ENCODE data around the gene CCT7.

CCT7 gene

GRCh38 chr2:73266061-73266901 lies 32.2 kb downstream of the CCT7 start:
- no peak for DNase-seq (ENCODE audit: low read depth in 1 of 2, low spot score in 1 of 2)

DNA sequence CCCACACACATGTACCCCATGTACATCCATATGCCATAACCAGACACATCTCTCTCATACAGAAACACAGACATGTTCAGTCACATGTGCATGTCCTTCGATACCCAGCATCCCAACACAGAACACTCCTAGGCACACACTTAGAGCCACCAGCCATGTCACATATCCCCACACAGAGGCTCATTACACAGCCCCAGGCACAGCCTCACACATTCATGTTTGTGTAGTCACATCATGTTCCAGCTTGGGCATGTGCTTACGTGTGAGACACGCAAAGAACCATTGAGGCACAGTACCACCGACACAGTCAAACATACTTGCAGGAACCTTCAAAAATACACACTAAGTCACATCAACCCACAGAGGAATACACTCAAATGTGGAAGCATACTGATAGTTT lies 32.9 kb downstream of the CCT7 start:
- DNase-seq (ENCODE audit: low read depth in 1 of 2, low spot score in 1 of 2): no peak

- DNase-seq (ENCODE audit: low read depth in 1 of 2, low spot score in 1 of 2): no peak
These were observed 34.3 kb downstream of the CCT7 start for GRCh38 chr2:73268366-73268829.

GRCh38 chr2:73268830-73269685 lies 35.0 kb downstream of the CCT7 start:
- peak; percentile 51 to 57 for DNase-seq (ENCODE audit: low read depth in 1 of 2, low spot score in 1 of 2)

DNA sequence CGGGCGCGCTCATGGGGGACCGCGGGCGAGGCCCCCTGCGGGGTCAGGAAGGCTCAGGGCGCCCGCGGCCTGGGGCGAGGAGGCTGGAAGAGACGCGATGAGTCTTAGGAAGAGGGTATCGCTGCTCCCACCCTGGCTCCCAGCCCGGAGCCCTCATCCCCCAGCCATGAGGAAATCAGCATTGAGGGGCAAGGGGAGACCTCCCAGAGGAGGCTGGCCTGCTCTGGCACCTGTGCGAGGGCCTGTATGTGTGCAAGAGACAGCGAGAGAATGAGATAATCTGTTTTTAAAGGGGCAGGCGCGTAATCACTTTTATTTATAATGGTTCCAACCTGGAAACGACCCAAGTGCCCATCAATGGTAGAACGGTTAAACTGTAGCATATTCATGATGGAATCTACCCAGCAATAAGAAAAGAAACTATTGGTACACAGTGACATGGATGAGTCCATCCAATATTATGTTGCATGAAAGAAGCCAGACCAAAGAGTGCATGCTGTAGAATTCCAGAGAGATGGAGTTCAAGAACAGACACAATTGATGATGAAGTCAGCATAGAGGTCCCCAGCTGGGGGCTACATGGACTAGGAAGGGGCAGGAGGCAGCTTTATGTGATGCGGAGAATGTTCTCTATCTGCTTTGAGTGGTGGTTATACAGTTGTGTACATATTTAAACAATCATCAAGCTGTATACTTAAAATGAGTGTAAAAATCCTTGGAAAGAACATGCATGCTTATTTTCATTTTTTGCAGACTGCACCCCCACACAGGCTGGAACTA lies 35.8 kb downstream of the CCT7 start:
- no peak for DNase-seq (ENCODE audit: low read depth in 1 of 2, low spot score in 1 of 2)

GRCh38 chr2:73272270-73272669 lies 38.2 kb downstream of the CCT7 start:
- no peak for DNase-seq (ENCODE audit: low read depth in 1 of 2, low spot score in 1 of 2)

GRCh38 chr2:73279852-73280251 lies 45.7 kb downstream of the CCT7 start:
- DNase-seq (ENCODE audit: low read depth in 1 of 2, low spot score in 1 of 2): no peak

DNA sequence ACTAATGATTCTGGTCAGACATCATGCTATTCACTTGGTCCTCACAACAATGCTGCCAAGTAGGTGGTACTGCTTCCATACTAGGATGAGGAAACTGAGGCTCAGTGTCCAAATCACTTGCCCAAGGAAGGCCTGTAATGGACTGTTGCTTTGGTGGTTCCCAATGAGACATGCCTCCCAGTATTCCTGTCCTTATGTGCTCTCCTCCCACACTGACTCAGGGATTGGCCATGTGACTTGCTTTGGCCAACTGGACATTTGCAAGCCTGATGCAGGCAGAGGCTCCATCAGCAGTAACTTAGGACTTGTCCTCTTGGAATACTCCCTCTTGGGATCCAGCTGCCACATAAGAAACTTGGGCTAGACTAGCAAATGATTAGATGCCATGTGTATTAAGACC lies 47.1 kb downstream of the CCT7 start:
- no peak for DNase-seq (ENCODE audit: low read depth in 1 of 2, low spot score in 1 of 2)

- no peak for DNase-seq (ENCODE audit: low read depth in 1 of 2, low spot score in 1 of 2)
These were observed 48.9 kb downstream of the CCT7 start for GRCh38 chr2:73282924-73283544.

- DNase-seq (ENCODE audit: low read depth in 1 of 2, low spot score in 1 of 2): no peak
These were observed 49.6 kb downstream of the CCT7 start for GRCh38 chr2:73283545-73284295.

GRCh38 chr2:73284296-73285158 lies 50.4 kb downstream of the CCT7 start, which contains the start of gene FBXO41:
TSS of gene FBXO41 (minus strand) at chr2:73284478. CDS start at chr2:73269630, 14,848 bp downstream.
- peak in 1 of 2 donors; percentile 63 for DNase-seq (ENCODE audit: low read depth in 1 of 2, low spot score in 1 of 2)

GRCh38 chr2:73285159-73285739 lies 51.1 kb downstream of the CCT7 start:
- DNase-seq (ENCODE audit: low read depth in 1 of 2, low spot score in 1 of 2): no peak

DNA sequence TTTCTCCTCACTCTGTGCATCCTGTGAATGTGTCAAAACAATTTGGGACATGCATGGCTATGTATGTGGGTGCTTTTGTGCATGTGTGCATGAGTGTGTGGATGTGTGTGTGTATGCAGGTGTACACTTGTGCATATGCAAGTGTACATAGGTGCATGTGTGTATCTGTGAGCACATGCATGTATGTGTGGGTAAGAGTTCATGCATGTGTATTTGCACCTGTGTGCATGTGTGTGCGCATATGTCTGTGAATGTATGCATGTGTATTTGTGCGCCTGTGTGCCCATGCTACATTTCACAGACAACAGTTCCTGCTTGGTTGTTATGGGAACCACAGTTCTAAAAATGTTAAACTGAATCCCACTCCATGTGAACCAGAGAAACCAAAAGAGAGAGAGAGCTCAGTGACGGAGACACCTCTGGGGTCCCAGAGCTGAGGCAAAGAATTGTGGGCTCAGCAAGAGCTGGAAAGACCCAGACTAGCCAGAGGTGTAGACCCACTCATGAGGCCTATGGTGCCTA lies 52.1 kb downstream of the CCT7 start:
- no peak for DNase-seq (ENCODE audit: low read depth in 1 of 2, low spot score in 1 of 2)

DNA sequence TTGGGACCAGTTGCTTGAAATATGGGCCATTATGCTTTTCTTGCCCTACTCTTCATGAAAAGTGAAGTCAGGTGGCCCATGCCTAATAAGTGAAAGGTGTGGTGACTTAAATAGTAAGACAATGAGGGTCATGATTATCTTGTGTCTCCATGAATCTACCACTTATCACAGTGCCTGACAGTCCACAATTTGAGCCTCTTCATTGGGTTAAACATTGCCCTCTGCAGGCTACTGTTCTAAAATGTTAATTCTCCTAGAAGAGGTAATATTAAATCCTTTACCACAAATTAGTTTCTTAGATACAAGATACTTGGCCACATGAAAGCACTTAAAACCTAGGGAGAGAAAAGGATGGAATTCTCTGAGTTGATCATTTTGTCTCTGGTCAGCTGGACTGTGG lies 55.2 kb downstream of the CCT7 start:
- no peak for DNase-seq (ENCODE audit: low read depth in 1 of 2, low spot score in 1 of 2)

DNA sequence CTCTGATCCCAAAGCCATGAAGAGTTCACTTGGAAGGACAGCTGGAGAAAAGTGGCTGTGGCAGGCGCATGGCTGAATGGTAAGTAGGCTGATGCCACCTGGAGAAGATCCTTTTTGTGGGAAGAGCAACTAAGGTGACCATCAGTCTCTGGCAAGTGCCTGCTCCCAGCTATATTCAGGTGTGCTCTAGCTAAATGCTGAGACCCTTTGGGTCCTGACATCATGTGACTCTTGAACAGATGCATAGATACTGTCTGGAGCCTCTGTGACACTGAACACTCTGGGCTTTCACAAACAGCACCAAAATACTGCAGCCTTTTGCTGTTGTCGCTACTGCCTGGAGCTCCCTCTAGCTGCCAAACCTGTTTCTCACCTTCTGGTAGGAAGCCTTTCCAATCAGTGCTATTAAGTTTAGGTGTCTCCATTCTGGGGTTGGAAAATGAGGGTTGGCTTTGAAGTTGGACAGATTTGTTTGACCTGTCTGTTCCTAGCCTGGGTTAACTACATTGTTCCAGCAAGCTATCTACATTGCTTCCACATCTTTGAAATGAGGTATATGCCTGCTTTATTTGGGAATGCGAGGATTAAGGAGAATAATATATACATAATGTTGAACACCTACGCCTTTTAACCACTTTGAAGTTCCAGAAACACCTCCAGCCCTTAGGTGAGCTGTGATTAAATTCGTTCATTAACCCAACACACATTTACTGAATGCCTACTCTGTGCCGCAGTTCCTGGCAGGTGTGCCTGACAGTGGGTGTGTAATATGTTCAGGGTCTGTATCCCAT lies 56.1 kb downstream of the CCT7 start:
- no peak for DNase-seq (ENCODE audit: low read depth in 1 of 2, low spot score in 1 of 2)

DNA sequence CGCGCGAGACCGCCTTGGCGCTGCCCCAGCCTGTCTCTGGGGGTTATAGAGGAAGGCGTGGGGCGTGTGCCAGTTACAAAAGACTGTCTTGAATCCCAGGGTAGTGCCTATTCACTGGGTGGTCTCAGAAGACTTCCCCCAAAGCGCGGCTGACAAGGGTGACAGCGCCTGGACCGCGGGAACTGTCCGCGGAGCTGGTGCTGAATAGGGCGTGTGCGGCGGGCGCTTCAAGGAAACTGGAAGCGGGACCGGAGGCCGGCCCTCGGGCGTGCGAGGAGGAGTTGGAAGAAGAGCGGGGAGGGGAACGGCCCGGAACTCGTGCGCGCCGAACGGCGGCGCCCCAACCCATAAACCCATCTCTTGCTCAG lies 57.0 kb downstream of the CCT7 start:
- DNase-seq (ENCODE audit: low read depth in 1 of 2, low spot score in 1 of 2): no peak

DNA sequence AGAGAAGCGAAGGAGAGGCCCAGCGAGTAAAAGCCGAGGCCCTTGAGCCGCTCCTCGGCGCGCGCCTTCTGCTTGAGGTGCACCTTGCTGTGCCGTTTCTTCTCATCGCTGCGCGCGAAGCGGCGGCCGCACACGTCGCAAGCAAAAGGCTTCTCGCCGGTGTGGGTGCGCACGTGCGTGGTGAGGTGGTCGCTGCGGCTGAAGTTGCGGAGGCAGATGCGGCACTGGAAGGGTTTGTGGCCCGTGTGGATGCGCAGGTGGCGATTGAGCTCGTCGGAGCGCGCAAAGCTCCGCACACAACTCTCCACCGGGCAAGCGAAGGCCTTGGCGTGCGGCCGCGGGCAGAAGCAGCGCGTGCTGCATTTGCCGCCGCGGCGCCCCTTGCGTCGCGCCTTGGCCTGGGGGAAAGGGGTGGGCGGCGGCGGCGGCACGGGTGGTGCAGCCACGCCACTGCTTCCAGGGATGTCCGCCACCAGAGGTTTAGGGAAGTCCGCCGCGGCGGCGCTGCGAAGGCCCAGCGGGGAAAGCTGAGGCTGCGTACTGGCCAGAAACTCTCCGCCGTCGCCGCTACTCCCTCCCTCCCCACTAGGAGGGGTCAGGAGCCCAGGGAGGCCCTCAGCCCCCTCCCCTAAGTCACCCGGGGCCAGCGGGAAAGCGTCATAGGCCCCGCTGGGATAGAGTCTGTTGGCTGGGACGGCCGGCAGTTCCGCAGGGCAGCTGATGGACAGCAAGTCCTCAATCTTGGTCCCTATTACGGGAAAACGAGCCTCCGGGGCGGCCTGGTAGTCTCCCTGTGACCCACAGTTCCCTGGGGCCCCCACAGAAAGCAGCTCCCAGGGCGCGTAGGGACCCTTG lies 57.6 kb downstream of the CCT7 start:
- no peak for DNase-seq (ENCODE audit: low read depth in 1 of 2, low spot score in 1 of 2)
